ENCODE measurements around the gene CDC73. TPM values are rescaled to one million over a fixed set of nuclear protein-coding genes. Genes with fewer than 3 reads are reported as not detected.

CDC73 gene
- total and polyA plus RNA-seq, 2 of the 13 experiments (the other 11 are each of a cell fraction or from before 2014, with no cell fraction given), result 20.2 to 26.3 TPM

DNA sequence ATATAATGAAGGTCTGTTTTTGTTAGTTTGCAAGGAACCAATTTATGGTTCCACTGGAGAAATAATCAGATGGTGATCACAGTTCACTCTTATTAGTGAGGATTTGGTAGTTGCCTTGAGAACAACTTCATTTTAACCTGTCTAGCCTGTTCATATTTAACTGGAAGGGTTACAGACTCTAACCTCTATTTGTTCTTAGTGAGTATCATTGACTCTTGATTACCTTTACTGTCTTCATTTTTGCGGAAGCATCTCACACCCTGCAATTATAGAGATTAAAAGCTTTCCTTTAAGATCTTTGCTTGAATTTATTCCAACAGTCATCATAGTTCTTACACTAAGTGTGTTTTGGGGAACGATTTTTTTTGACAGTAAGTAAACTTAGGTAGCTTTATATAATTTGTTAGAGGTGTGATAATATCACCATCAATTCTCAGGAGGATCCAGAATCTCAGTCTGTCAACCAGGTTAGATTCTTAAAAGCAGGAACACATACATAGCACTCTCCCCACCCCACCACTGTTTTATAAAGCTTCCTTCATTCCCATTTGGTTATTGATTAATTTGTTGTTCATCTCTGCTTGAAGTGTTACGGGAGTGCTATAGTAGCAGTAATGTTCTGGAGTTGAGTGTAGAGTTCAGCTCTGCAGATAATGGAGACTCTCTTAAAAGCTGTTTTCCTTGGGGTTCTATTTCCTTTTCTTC is 34.4 kb downstream of the CDC73 start:
- 68% methylated on average over 3 of the region's 3 CpGs for WGBS (ENCODE audit: low lambda C conversion rate)
- no peak overlapping the region for H3K4me2 ChIP-seq (ENCODE audit: low read depth, low read length)
- CTCF ChIA-PET (ENCODE audit: low intra/inter-chr PET ratio, low total read pairs), result no interaction called here

More for the DNA sequence above, 34.4 kb downstream of the CDC73 start:
- H3K36me3 ChIP-seq (replicated peaks in 1 of 2; ENCODE audit: control insufficient read depth in 1 of 2, insufficient read depth in 2 of 2, low read length in 2 of 2), result peaks cover 2 to 21% of the 10 kb centered on the region in 2 experiments; a peak in 3 of 5 replicates
- no peak for ATAC-seq
- in situ Hi-C loops (cut with HindIII; ENCODE audit: extremely low pct_ligation_motif_present, low pct_unique_long_range_greater_than_20kb) (no loop called here), intact Hi-C loops (cut with micrococcal nuclease; ENCODE audit: unreplicated experiment) (no loop called here)
- no peaks in the 10 kb centered on the region for H3K27me3 ChIP-seq (ENCODE audit: control insufficient read depth in 1 of 2, insufficient read depth in 2 of 2, low read length in 2 of 2)
- no peak overlapping the region for H3K9ac ChIP-seq (ENCODE audit: insufficient read depth, low read depth, low read length)
- H4K20me1 ChIP-seq (ENCODE audit: insufficient read depth, low read length), result no peaks in the 10 kb centered on the region; the same call in 1 of the 2 replicates
- BruUV-seq (replicated peaks), result no TSS peak
- H3K79me2 ChIP-seq (ENCODE audit: insufficient read depth, low read length), result peaks cover 6% of the 10 kb centered on the region
- no peak overlapping the region for H2AFZ ChIP-seq (ENCODE audit: low read length)
- FAIRE-seq, result no peak
- H3K9me3 ChIP-seq (ENCODE audit: low read length), result no peaks in the 10 kb centered on the region
- peaks cover 20% of the 10 kb centered on the region for H3K4me1 ChIP-seq (ENCODE audit: insufficient read depth, low read length)
- H3K27ac ChIP-seq (ENCODE audit: extremely low read length, insufficient read depth, low read length), result no peak overlapping the region
- POLR2A ChIA-PET, result no interaction called here
- TF ChIP-seq, protein P1, sequence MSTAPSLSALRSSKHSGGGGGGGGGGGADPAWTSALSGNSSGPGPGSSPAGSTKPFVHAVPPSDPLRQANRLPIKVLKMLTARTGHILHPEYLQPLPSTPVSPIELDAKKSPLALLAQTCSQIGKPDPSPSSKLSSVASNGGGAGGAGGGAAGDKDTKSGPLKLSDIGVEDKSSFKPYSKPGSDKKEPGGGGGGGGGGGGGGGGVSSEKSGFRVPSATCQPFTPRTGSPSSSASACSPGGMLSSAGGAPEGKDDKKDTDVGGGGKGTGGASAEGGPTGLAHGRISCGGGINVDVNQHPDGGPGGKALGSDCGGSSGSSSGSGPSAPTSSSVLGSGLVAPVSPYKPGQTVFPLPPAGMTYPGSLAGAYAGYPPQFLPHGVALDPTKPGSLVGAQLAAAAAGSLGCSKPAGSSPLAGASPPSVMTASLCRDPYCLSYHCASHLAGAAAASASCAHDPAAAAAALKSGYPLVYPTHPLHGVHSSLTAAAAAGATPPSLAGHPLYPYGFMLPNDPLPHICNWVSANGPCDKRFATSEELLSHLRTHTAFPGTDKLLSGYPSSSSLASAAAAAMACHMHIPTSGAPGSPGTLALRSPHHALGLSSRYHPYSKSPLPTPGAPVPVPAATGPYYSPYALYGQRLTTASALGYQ (CRISPR knock-in tag; IDR thresholded peaks at IDR 0.05), result no peak
- TF ChIP-seq, protein P2, sequence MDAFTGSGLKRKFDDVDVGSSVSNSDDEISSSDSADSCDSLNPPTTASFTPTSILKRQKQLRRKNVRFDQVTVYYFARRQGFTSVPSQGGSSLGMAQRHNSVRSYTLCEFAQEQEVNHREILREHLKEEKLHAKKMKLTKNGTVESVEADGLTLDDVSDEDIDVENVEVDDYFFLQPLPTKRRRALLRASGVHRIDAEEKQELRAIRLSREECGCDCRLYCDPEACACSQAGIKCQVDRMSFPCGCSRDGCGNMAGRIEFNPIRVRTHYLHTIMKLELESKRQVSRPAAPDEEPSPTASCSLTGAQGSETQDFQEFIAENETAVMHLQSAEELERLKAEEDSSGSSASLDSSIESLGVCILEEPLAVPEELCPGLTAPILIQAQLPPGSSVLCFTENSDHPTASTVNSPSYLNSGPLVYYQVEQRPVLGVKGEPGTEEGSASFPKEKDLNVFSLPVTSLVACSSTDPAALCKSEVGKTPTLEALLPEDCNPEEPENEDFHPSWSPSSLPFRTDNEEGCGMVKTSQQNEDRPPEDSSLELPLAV (CRISPR knock-in tag; conservative IDR thresholded peaks at IDR 0.05; ENCODE audit: low read depth), result no peak
- TF ChIP-seq CBX2 (IDR thresholded peaks at IDR 0.05; ENCODE audit: low read depth, low read length), result no peak
- no peak for TF ChIP-seq CBX2 (CRISPR knock-in tag; IDR thresholded peaks at IDR 0.05; ENCODE audit: low read depth)
- no peak for TF ChIP-seq ZNF781 (CRISPR knock-in tag; IDR thresholded peaks at IDR 0.05; ENCODE audit: borderline replicate concordance, not compliant biosample characterization)
- no peak for TF ChIP-seq TBL1XR1 (IDR thresholded peaks at IDR 0.05; ENCODE audit: borderline replicate concordance, low read length, partially characterized antibody)
- TF ChIP-seq RAD21 (CRISPR knock-in tag; IDR thresholded peaks at IDR 0.05), result no peak
- TF ChIP-seq, protein P3, sequence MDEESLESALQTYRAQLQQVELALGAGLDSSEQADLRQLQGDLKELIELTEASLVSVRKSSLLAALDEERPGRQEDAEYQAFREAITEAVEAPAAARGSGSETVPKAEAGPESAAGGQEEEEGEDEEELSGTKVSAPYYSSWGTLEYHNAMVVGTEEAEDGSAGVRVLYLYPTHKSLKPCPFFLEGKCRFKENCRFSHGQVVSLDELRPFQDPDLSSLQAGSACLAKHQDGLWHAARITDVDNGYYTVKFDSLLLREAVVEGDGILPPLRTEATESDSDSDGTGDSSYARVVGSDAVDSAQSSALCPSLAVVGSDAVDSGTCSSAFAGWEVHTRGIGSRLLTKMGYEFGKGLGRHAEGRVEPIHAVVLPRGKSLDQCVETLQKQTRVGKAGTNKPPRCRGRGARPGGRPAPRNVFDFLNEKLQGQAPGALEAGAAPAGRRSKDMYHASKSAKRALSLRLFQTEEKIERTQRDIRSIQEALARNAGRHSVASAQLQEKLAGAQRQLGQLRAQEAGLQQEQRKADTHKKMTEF (CRISPR knock-in tag; IDR thresholded peaks at IDR 0.05), result no peak
- no peak for TF ChIP-seq ZNF17 (CRISPR knock-in tag; IDR thresholded peaks at IDR 0.05)
- TF ChIP-seq TCF7L2 (IDR thresholded peaks at IDR 0.05; ENCODE audit: low read depth, low read length), result no peak
- TF ChIP-seq CAMTA2 (CRISPR knock-in tag; IDR thresholded peaks at IDR 0.05; ENCODE audit: borderline replicate concordance), result no peak
- no peak for TF ChIP-seq ZNF292 (CRISPR knock-in tag; IDR thresholded peaks at IDR 0.05; ENCODE audit: borderline replicate concordance, low read depth)
- TF ChIP-seq PAF1 (CRISPR knock-in tag; IDR thresholded peaks at IDR 0.05), result no peak
- no peak overlapping the region for H3K4me3 ChIP-seq (replicated peaks in 1 of 3; ENCODE audit: insufficient read depth in 1 of 3, low read depth in 2 of 3, low read length in 3 of 3)
- no peak for DNase-seq (ENCODE audit: low spot score)

Data from HepG2 (cell line).